GM12878 (cell line): ENCODE measurements around the gene CBFA2T3. TPM values are rescaled to one million over a fixed set of nuclear protein-coding genes. Genes with fewer than 3 reads are reported as not detected.
A peak's percentile ranks its signal among the peaks of the same experiment; 100 is the strongest.

Experiments used
- BACH1 ChIP-seq: fragments of 450-650 bp; IDR thresholded peaks from 2 replicates; pipeline ENCODE4 v1.6.1; 2017; ENCODE audit warnings: mild to moderate bottlenecking, borderline replicate concordance
- ETV6 ChIP-seq, 2 experiments: fragments of 450-650 bp in 1 of 2; IDR thresholded peaks in 1 of 2; conservative IDR thresholded peaks in 1 of 2; 2 replicates each; pipeline ENCODE4 v1.6.1; 2014; ENCODE audit warnings: antibody characterized with exemption in 1 of 2, borderline replicate concordance in 1 of 2, low read depth in 1 of 2, mild to moderate bottlenecking in 1 of 2, moderate library complexity in 1 of 2
- GABPA ChIP-seq: IDR thresholded peaks from 2 replicates; pipeline ENCODE4 v1.6.1; 2014; ENCODE audit warnings: antibody characterized with exemption, low read depth, mild to moderate bottlenecking, inconsistent platforms
- KDM1A ChIP-seq: fragments of 200-600 bp; sonication (generic); IDR thresholded peaks from 2 replicates; pipeline ENCODE4 v1.6.1; 2016; ENCODE audit warnings: borderline replicate concordance
- KLF5 ChIP-seq: fragments of 450-650 bp; IDR thresholded peaks from 2 replicates; pipeline ENCODE4 v1.6.1; 2014; ENCODE audit warnings: mild to moderate bottlenecking; ENCODE audit not compliant: partially characterized antibody
- MTA3 ChIP-seq: IDR thresholded peaks from 2 replicates; pipeline ENCODE4 v1.6.1; 2012; ENCODE audit warnings: low read length, inconsistent platforms, borderline replicate concordance
- MXI1 ChIP-seq: fragments of 150-350 bp; IDR thresholded peaks from 2 replicates; pipeline ENCODE4 v1.6.1; 2011; ENCODE audit warnings: low read depth, mild to moderate bottlenecking, inconsistent platforms, low read length, improper control_type of control experiment
- NFYB ChIP-seq: IDR thresholded peaks from 2 replicates; pipeline ENCODE4 v1.6.1; 2011; ENCODE audit warnings: low read depth, mild to moderate bottlenecking, low read length, improper control_type of control experiment, moderate library complexity; ENCODE audit not compliant: insufficient read depth
- NRF1 ChIP-seq: conservative IDR thresholded peaks from 2 replicates; pipeline ENCODE4 v1.6.1; 2011; ENCODE audit warnings: mild to moderate bottlenecking, low read depth, low read length, improper control_type of control experiment
- POLR2A ChIP-seq: IDR thresholded peaks from 2 replicates; pipeline ENCODE4 v1.6.1; 2011; ENCODE audit warnings: low read depth, mild to moderate bottlenecking, low read length
- YBX1 ChIP-seq: fragments of 450-650 bp; IDR thresholded peaks from 2 replicates; pipeline ENCODE4 v1.6.1; 2016; ENCODE audit warnings: antibody characterized with exemption
- ZNF207 ChIP-seq: fragments of 450-650 bp; IDR thresholded peaks from 2 replicates; pipeline ENCODE4 v1.6.1; 2014; ENCODE audit warnings: antibody characterized with exemption, mild to moderate bottlenecking, borderline replicate concordance
- ZNF217 ChIP-seq: fragments of 450-650 bp; IDR thresholded peaks from 2 replicates; pipeline ENCODE4 v1.6.1; 2017; ENCODE audit warnings: antibody characterized with exemption, mild to moderate bottlenecking
- ZZZ3 ChIP-seq: IDR thresholded peaks from 2 replicates; pipeline ENCODE4 v1.6.1; 2011; ENCODE audit warnings: low read depth; ENCODE audit not compliant: control insufficient read depth, insufficient read length
- polyA plus RNA-seq, 11 experiments: library from polyadenylated mRNA; depleted of rRNA in 4 of 11; unstranded in 6 of 11; stranded (reverse) in 5 of 11; fragments of >200 nt; fragmentation: Nextera tagmentation in 4 of 11; fragmentation: Illumina TruSeq in 1 of 11; extraction: Ambion mirVana in 4 of 11; extraction: Trizol in 1 of 11; gene quantifications; 1 replicate in 1 of 11; 2 replicates in 10 of 11; pipeline versions ENCODE4 v1.2.1 to v1.2.3, GENCODE V29; 2011 to 2016; ENCODE audit warnings: inconsistent platforms in 2 of 11, missing spikeins in 2 of 11, low read depth in 1 of 11
- total RNA-seq, 4 experiments: library from RNA; depleted of rRNA in 3 of 4; stranded (reverse); fragments of >200 nt in 3 of 4; fragmentation: Illumina TruSeq in 1 of 4; extraction: Trizol in 1 of 4; gene quantifications; 2 replicates each; pipeline versions ENCODE4 v1.2.1 to v1.2.3, GENCODE V29; 2013 to 2021
- TF ChIP-seq, protein P1 (sequence below): IDR thresholded peaks from 2 replicates; pipeline ENCODE4 v1.6.1; 2012; ENCODE audit warnings: low read depth, low read length, improper control_type of control experiment
- TF ChIP-seq, protein P2 (sequence below), 3 experiments: IDR thresholded peaks in 2 of 3; conservative IDR thresholded peaks in 1 of 3; 2 replicates each; pipeline ENCODE4 v1.5.1; 2011; ENCODE audit warnings: low read depth in 3 of 3, low read length in 3 of 3, mild to moderate bottlenecking in 3 of 3, control low read depth in 2 of 3, moderate library complexity in 2 of 3, inconsistent platforms in 1 of 3, mixed read lengths in 1 of 3; ENCODE audit not compliant: control insufficient read depth in 2 of 3, insufficient read depth in 1 of 3; ENCODE audit errors: extremely low read depth in 1 of 3
- TF ChIP-seq, protein P3 (sequence below): fragments of 450-650 bp; formaldehyde crosslinking; IDR thresholded peaks from 2 replicates; pipeline ENCODE4 v1.4.0; 2022; ENCODE audit warnings: mild to moderate bottlenecking, moderate library complexity

The CBFA2T3 gene
- total and polyA plus RNA-seq, 10 of the 15 experiments (the other 5 are each of a cell fraction or from before 2014, with no cell fraction given): 0.69 to 42.6 (median 4.5) TPM

DNA sequence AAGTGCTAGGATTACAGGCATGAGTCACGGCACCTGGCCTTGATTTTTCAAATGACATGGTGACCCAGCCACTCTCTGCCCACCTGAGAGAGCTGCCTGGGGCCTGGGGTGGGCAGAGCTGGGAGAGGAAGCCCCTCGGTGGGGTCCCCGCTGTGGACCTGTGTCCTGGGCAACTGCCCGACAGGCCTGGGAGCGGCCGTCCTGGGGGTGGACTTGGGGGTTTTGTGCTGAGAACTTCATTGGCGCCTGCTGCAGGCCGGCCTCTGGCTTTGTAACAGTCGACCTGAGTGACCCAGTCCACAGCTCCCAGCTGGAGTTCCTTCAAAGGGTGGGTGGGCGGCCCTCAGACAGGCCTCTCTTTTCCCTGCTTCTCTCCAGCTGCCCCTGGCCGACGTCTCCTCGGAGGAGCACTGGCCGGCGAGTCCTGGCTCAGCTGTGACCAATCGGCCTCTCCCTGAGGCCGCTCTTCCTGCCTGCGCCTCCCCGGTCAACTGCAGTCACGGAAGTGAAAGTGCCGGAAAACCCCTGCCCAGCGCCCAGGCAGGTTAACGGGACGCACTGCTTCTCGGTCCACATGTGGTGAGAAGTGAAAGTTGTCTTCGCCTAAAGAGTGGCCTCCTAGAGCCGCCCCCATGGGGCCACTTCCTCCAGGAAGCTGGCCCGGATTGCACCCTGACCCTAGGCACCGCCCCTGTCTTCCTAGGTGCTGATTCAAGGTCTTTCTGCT lies 5.5 kb downstream of the CBFA2T3 start (continued):
- TF ChIP-seq ETV6 (conservative IDR thresholded peaks at IDR 0.05 in 1 of 2, IDR thresholded peaks at IDR 0.05 in 1 of 2; ENCODE audit: borderline replicate concordance in 1 of 2, low read depth in 1 of 2) (peak in 1 of 2 experiments; percentile 100; a peak in 2 of 4 replicates), NFYB (no peak), GABPA (no peak), KDM1A (no peak), BACH1 (peak; percentile 62; the same call in 1 of the 2 replicates), ZNF217 (peak; percentile 99), MXI1 (peak; percentile 53; the same call in 1 of the 2 replicates), YBX1 (no peak), KLF5 (peak; percentile 58), NRF1 (no peak), ZNF207 (peak; percentile 78; the same call in 1 of the 2 replicates), ZZZ3 (no peak), POLR2A (no peak), MTA3 (no peak)
- TF ChIP-seq, protein P1, sequence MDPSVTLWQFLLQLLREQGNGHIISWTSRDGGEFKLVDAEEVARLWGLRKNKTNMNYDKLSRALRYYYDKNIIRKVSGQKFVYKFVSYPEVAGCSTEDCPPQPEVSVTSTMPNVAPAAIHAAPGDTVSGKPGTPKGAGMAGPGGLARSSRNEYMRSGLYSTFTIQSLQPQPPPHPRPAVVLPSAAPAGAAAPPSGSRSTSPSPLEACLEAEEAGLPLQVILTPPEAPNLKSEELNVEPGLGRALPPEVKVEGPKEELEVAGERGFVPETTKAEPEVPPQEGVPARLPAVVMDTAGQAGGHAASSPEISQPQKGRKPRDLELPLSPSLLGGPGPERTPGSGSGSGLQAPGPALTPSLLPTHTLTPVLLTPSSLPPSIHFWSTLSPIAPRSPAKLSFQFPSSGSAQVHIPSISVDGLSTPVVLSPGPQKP: no peak
- TF ChIP-seq, protein P2, sequence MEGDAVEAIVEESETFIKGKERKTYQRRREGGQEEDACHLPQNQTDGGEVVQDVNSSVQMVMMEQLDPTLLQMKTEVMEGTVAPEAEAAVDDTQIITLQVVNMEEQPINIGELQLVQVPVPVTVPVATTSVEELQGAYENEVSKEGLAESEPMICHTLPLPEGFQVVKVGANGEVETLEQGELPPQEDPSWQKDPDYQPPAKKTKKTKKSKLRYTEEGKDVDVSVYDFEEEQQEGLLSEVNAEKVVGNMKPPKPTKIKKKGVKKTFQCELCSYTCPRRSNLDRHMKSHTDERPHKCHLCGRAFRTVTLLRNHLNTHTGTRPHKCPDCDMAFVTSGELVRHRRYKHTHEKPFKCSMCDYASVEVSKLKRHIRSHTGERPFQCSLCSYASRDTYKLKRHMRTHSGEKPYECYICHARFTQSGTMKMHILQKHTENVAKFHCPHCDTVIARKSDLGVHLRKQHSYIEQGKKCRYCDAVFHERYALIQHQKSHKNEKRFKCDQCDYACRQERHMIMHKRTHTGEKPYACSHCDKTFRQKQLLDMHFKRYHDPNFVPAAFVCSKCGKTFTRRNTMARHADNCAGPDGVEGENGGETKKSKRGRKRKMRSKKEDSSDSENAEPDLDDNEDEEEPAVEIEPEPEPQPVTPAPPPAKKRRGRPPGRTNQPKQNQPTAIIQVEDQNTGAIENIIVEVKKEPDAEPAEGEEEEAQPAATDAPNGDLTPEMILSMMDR (IDR thresholded peaks at IDR 0.05 in 2 of 3, conservative IDR thresholded peaks at IDR 0.05 in 1 of 3; ENCODE audit: control insufficient read depth in 2 of 3, extremely low read depth in 1 of 3, insufficient read depth in 1 of 3, low read depth in 3 of 3, low read length in 3 of 3): no peak
- TF ChIP-seq, protein P3, sequence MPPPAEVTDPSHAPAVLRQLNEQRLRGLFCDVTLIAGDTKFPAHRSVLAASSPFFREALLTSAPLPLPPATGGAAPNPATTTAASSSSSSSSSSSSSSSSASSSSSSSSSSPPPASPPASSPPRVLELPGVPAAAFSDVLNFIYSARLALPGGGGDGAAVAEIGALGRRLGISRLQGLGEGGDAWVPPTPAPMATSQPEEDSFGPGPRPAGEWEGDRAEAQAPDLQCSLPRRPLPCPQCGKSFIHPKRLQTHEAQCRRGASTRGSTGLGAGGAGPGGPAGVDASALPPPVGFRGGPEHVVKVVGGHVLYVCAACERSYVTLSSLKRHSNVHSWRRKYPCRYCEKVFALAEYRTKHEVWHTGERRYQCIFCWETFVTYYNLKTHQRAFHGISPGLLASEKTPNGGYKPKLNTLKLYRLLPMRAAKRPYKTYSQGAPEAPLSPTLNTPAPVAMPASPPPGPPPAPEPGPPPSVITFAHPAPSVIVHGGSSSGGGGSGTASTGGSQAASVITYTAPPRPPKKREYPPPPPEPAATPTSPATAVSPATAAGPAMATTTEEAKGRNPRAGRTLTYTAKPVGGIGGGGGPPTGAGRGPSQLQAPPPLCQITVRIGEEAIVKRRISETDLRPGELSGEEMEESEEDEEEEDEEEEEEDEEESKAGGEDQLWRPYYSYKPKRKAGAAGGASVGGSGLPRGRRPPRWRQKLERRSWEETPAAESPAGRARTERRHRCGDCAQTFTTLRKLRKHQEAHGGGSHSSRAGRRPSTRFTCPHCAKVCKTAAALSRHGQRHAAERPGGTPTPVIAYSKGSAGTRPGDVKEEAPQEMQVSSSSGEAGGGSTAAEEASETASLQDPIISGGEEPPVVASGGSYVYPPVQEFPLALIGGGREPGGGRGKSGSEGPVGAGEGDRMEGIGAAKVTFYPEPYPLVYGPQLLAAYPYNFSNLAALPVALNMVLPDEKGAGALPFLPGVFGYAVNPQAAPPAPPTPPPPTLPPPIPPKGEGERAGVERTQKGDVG (CRISPR knock-in tag): no peak
